Peyer's patch (tissue), 4 donors: ENCODE results near the gene ZNF407.

Source experiments
- POLR2A ChIP-seq, 2 donors: fragments of 450-650 bp; IDR thresholded peaks; one replicate each; pipeline ENCODE4 v1.5.1; 2017; ENCODE audit warnings: antibody characterized with exemption in 2 of 2, mild to moderate bottlenecking in 2 of 2, moderate library complexity in 2 of 2
- TF ChIP-seq, protein P1 (sequence below), 6 experiments: fragments of 450-650 bp in 4 of 6; fragments of 200-600 bp in 2 of 6; sonication (generic) in 1 of 6; IDR thresholded peaks; one replicate each; pipeline ENCODE4 v1.5.1; 2017 to 2019; ENCODE audit warnings: antibody characterized with exemption in 6 of 6, mild to moderate bottlenecking in 3 of 6, moderate library complexity in 1 of 6

DNA sequence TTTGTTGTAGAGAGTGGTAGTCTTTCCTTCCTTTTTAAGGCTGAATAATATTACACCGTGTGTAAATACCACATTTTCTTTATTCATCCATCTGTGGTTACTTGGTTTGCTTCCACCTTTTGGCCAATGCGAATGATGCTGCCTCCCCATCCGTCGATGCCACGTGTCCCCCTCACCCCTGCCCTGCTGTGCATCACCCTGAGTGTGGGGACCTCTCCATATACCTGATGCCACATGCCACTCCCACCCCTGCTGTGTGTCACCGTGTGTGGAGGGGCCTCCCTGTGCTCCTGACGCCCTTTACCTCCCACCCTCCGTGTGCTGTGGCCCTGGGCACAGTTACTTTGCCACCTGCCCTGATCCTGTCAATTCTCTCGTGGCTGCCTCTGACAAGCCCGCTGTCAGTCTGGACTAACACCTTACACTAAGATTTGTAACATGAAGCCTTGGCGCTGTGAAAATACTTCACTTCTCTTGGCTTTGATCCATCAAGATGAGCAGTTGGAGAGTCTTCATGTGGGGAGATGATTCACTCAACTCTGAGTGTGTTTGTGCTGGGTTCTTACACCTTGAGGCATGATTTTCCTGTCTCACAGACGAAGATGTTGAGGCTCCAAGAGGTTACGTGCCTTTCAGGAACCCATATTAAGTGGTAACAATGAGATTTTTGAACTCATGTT is 234.0 kb downstream of the ZNF407 start:
- no peak for TF ChIP-seq POLR2A (IDR thresholded peaks at IDR 0.05)
- TF ChIP-seq, protein P1, sequence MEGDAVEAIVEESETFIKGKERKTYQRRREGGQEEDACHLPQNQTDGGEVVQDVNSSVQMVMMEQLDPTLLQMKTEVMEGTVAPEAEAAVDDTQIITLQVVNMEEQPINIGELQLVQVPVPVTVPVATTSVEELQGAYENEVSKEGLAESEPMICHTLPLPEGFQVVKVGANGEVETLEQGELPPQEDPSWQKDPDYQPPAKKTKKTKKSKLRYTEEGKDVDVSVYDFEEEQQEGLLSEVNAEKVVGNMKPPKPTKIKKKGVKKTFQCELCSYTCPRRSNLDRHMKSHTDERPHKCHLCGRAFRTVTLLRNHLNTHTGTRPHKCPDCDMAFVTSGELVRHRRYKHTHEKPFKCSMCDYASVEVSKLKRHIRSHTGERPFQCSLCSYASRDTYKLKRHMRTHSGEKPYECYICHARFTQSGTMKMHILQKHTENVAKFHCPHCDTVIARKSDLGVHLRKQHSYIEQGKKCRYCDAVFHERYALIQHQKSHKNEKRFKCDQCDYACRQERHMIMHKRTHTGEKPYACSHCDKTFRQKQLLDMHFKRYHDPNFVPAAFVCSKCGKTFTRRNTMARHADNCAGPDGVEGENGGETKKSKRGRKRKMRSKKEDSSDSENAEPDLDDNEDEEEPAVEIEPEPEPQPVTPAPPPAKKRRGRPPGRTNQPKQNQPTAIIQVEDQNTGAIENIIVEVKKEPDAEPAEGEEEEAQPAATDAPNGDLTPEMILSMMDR (IDR thresholded peaks at IDR 0.05), result no peak
